Pancreas (tissue), 10 donors: ENCODE measurements around the gene USP28. TPM values are rescaled to one million over a fixed set of nuclear protein-coding genes. Genes with fewer than 3 reads are reported as not detected.
"Not testable (repeated sequence)": the region's sequence is repeated elsewhere in the genome, so short reads cannot be mapped to it uniquely, and the experiment has no call there.

Experiments used
- ATAC-seq, 4 donors: fragments of 200-7000 bp; cut with Tn5 transposase; one replicate each; pipeline versions ENCODE4 v1.8.0 to v1.9.1; 2020; ENCODE audit warnings: mild to moderate bottlenecking in 4 of 4, moderate library complexity in 4 of 4
- DNase-seq, 6 donors: peaks; one replicate each; pipeline ENCODE4 v3.0.0-alpha.2; 2020
- FAIRE-seq: peaks from 2 replicates; lab custom pipeline; 2012; peaks lifted over from hg19 to GRCh38; lab: Jason Lieb, UNC
- H3K27ac ChIP-seq, 4 donors: fragments of 200-600 bp; sonication (generic); 1 replicate in 3 of 4; 2 replicates in 1 of 4; pipeline versions ENCODE4 v1.5.0 to v1.8.0; 2020
- H3K27me3 ChIP-seq, 4 donors: fragments of 200-600 bp; one replicate each; pipeline ENCODE4 v1.8.0; 2021
- H3K36me3 ChIP-seq, 3 donors: fragments of 200-600 bp; sonication (generic) in 1 of 3; one replicate each; pipeline versions ENCODE4 v1.5.0 to v1.8.0; 2020 to 2021
- H3K4me1 ChIP-seq, 3 donors: fragments of 200-600 bp; one replicate each; pipeline ENCODE4 v1.8.0; 2021
- H3K4me3 ChIP-seq, 4 donors: fragments of 200-600 bp; sonication (generic) in 2 of 4; one replicate each; pipeline versions ENCODE4 v1.5.0 to v1.8.0; 2020 to 2021
- H3K9me3 ChIP-seq, 4 donors: fragments of 200-600 bp; one replicate each; pipeline ENCODE4 v1.8.0; 2021
- WGBS, 2 donors: extraction: QIAGEN DNeasy Blood & Tissue Kit; methylation state at CpG; one replicate each; pipeline ENCODE4 v1.1.7; 2013; 5-methylcytosine and 5-hydroxymethylcytosine counted together
- intact Hi-C, 3 donors: fragments of 100-400 bp; cut with DNase I; formaldehyde crosslinking; loops; one replicate each; pipeline versions ENCODE4 v1.11.1 to v1.14.2; 2022
- polyA plus RNA-seq, 2 donors: library from polyadenylated mRNA; stranded (reverse); fragments of 200-250 nt; gene quantifications; one replicate each; pipeline ENCODE4 v1.2.3, GENCODE V29; 2013
- total RNA-seq, 6 donors: library from RNA; stranded (reverse); fragmentation: NEBNext Ultra II Directional in 4 of 6; extraction: Animal tissue kit (Norgen Biotek cat#: 25700) in 4 of 6; gene quantifications; one replicate each; pipeline versions ENCODE4 v1.2.1 to v1.2.4, GENCODE V29; 2021 to 2023
- TF ChIP-seq, protein P1 (sequence below), 4 donors: fragments of 200-600 bp; sonication (generic) in 3 of 4; IDR thresholded peaks; one replicate each; pipeline versions ENCODE4 v1.5.0 to v1.8.0; 2021; ENCODE audit warnings: antibody characterized with exemption in 4 of 4
- donor health status: healthy with polysubstance abuse.
- donor health status: DM: no; HTN: no; CAD: no; lungs with moderate emphysema.
- donor health status: DM: no; HTN: no; CAD: no.
- donor health status: control.
- donor health status: control.
- donor health status: Bipolar disorder and iron deficiency.
- donor health status: DM: yes; HTN: yes; CAD: no.
- donor health status: DM: no; HTN: no; CAD: no.
- donor health status: DM: no; HTN: no; CAD: no.
- donor health status: DM: yes; HTN: yes; CAD: no.

USP28 gene
- total and polyA plus RNA-seq, 8 donors = 3.2 to 16.6 (median 8.0) TPM

DNA sequence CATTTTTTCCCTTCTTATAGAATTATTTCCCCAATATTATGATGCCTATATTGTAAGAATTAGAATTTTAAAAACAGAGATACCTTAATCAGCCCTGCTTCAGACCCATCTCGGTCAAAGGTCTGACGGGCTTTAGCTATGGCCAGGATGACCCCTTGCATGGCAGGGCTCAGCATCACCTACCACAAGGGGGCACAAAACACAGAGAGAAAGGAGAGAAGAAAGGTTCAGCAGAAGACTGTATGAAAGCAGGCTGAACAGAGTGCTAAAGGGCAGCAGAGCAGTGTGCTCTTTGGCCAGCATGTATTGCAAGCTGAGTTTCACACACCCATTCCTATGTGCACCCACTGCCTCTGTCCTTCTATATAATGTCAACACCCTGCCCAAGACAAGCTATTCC is 69.0 kb downstream of the USP28 start:
- TF ChIP-seq, protein P1, sequence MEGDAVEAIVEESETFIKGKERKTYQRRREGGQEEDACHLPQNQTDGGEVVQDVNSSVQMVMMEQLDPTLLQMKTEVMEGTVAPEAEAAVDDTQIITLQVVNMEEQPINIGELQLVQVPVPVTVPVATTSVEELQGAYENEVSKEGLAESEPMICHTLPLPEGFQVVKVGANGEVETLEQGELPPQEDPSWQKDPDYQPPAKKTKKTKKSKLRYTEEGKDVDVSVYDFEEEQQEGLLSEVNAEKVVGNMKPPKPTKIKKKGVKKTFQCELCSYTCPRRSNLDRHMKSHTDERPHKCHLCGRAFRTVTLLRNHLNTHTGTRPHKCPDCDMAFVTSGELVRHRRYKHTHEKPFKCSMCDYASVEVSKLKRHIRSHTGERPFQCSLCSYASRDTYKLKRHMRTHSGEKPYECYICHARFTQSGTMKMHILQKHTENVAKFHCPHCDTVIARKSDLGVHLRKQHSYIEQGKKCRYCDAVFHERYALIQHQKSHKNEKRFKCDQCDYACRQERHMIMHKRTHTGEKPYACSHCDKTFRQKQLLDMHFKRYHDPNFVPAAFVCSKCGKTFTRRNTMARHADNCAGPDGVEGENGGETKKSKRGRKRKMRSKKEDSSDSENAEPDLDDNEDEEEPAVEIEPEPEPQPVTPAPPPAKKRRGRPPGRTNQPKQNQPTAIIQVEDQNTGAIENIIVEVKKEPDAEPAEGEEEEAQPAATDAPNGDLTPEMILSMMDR (IDR thresholded peaks at IDR 0.05) = peak in 1 of 4 donors; percentile 13
- no peak for DNase-seq
- H3K4me3 ChIP-seq = no peak overlapping the region
- WGBS, 2 donors = 92 to 98% methylated on average over 2 of the region's 2 CpGs
- H3K27ac ChIP-seq = no peak overlapping the region
- no peaks in the 10 kb centered on the region for H3K9me3 ChIP-seq
- intact Hi-C loops = no loop called here
- FAIRE-seq = no peak
- no peaks in the 10 kb centered on the region for H3K4me1 ChIP-seq
- H3K27me3 ChIP-seq = no peaks in the 10 kb centered on the region
- ATAC-seq = no peak
- peaks cover 0 to 37% (median 0%) of the 10 kb centered on the region in 3 donors for H3K36me3 ChIP-seq

DNA sequence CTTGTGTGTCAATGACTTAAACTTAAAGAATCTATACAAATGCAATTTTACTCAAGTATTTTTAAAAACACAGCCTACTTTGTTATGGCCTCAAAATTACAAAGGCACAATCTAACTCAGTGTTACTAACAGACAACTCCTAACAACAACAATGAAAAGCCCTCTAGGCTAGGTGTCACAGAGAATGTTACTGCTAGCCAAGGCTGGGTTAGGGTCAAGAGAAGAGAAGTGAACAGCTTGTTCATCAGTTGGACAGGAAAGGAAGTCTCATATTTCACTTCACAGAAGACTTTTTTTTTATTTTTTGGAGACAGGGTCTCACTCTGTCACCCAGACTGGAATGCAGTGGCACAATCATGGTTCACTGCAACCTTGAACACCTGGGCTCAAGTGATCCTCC is 69.7 kb downstream of the USP28 start:
- TF ChIP-seq, protein P1 (IDR thresholded peaks at IDR 0.05) = no peak
- Histone ChIP-seq H3K9me3 (no peaks in the 10 kb centered on the region), H3K4me3 (no peak overlapping the region), H3K36me3 (peaks cover 0 to 37% (median 0%) of the 10 kb centered on the region in 3 donors), H3K27ac (no peak overlapping the region), H3K4me1 (no peaks in the 10 kb centered on the region), H3K27me3 (no peaks in the 10 kb centered on the region)
- DNase-seq = no peak
- no peak for ATAC-seq
- no peak for FAIRE-seq
- intact Hi-C loops = no loop called here

DNA sequence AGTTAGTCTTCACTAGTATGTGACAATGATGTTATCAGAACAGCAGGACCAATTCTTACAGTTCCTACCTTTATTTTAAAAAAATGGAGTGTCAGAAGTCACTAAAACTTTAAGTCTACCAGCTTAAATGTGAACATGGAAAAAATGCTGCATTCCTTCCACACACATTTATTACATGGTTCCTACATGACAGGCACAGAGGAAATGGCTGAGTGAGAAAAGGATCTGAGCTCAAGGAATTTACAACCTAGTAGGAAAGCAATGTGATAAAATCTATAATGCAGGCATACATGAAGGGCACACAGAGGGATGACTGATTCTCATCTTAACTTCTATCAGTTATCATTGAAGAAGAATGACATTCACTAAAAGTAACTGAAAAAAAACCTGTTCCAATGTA is 72.8 kb downstream of the USP28 start:
- no peaks in the 10 kb centered on the region for H3K4me1 ChIP-seq
- ATAC-seq = no peak
- no peak overlapping the region for H3K4me3 ChIP-seq
- no peak for FAIRE-seq
- H3K27me3 ChIP-seq = no peaks in the 10 kb centered on the region
- DNase-seq = no peak
- intact Hi-C loops = no loop called here
- no peaks in the 10 kb centered on the region for H3K9me3 ChIP-seq
- H3K27ac ChIP-seq = no peak overlapping the region
- TF ChIP-seq, protein P1 (IDR thresholded peaks at IDR 0.05) = no peak
- H3K36me3 ChIP-seq = peaks cover 0 to 25% (median 0%) of the 10 kb centered on the region in 3 donors

DNA sequence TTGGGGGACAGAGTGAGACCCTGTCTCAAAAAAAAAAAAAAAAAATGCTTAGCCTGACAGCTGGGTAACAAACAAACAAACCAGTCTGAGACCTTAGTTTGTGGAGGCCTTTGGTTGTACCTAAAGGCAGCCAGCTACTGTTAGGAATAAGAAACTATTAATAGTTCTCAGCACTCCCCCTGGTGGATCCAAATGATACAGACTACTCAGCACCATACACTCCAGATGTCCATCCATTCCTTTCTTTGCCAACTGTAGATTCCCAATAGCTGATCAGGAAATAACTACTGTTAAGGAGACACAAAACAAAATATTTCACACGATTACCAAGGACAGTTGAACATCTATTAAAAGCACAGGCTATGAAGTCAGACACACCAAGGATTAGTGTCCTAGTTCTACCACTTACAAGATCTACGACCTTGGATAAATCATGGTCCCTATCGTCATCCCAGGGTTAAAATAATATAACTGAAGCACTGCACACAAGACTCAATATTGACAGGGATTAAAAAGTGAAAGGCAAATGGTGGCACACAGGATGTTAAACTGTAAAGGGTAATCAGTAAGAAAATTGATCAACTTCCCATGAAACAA is 78.6 kb downstream of the USP28 start:
- 45% methylated on average over 3 of the region's 3 CpGs for whole genome bisulfite sequencing, 2 donors
- DNase-seq = peak in 3 of 6 donors; percentile 11 to 42 (median 36)
- H3K36me3 ChIP-seq = peaks cover 0 to 10% (median 0%) of the 10 kb centered on the region in 3 donors
- TF ChIP-seq, protein P1 (IDR thresholded peaks at IDR 0.05) = peak; percentile 33 to 64 (median 54)
- H3K4me3 ChIP-seq = no peak overlapping the region
- no peak for FAIRE-seq
- peak; percentile 90 to 99 (median 96) for ATAC-seq
- no peaks in the 10 kb centered on the region for H3K27me3 ChIP-seq
- no peaks in the 10 kb centered on the region for H3K4me1 ChIP-seq
- no peaks in the 10 kb centered on the region for H3K9me3 ChIP-seq
- intact Hi-C loops = no loop called here
- no peak overlapping the region for H3K27ac ChIP-seq

DNA sequence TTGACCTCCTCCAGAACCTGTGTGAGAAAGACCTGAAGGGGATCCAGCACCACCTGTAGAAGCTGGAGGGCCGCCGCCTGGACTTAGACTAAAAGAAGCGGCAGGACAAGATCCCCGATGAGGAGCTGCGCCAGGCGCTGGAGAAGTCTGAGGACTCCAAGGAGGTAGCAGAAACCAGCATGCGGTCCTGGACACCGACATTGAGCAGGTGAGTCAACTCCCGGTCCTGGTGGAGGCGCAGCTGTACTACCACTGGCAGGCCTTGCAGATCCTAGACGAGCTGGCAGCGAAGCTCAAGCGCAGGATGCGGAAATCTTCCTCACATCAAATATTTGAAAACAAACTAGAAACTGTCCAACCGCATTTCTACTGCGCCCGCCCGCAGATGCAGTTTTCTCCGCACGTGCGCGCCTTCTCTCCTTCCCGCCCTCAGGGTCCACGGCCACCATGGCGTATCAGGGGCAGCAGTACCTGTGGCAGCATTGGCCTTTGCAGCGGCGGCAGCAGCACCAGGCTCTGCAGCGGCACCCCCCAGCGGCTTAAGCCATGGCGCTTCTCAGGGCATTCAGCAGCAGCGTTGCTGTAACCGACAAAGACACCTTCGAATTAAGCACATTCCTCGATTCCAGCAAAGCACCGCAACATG is 85.6 kb downstream of the USP28 start:
- WGBS, 2 donors = 78 to 86% methylated on average over 35 of the region's 35 CpGs
- Histone ChIP-seq H3K4me1 (no peaks in the 10 kb centered on the region), H3K9me3 (no peaks in the 10 kb centered on the region), H3K36me3 (no peaks in the 10 kb centered on the region), H3K27ac (no peak overlapping the region), H3K4me3 (no peak overlapping the region), H3K27me3 (no peaks in the 10 kb centered on the region)
- FAIRE-seq (no peak), ATAC-seq (no peak), DNase-seq (no peak)
- intact Hi-C loops = no loop called here
- TF ChIP-seq, protein P1 (IDR thresholded peaks at IDR 0.05) = no peak

DNA sequence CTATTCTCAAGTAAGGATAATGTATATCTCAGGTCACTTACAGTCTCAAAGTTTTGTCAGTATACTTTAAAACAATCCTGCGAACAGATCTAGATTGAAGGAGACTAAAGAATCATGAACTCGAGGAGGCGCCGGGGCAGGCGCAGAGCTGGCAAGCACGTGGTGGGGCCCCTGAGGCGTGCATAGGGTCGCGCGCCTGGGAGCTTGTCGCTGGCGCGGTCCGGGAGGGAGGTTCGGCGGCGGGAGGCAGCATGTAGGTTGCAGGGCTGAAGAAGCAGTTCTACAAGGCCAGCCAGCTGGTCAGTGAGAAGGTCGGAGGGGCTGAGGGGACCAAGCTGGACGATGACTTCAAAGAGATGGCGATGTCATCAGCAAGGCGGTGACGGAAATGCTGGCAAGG is 86.4 kb downstream of the USP28 start:
- H3K4me1 ChIP-seq, H3K36me3 ChIP-seq, H3K27ac ChIP-seq, H3K9me3 ChIP-seq, ATAC-seq, intact Hi-C loops, H3K4me3 ChIP-seq, FAIRE-seq, H3K27me3 ChIP-seq, DNase-seq: not testable (repeated sequence)
- WGBS, 2 donors = 74 to 79% methylated on average over 22 of the region's 22 CpGs
